Activated naive CD8-positive, alpha-beta T cell treated with anti-CD3 and anti-CD28 coated beads, Interleukin-2, amount 10 ng/mL, durations not matched to agents 7 days and 5 days (primary cell): ENCODE measurements around the gene AKR1C1. TPM values are rescaled to one million over a fixed set of nuclear protein-coding genes. Genes with fewer than 3 reads are reported as not detected.
"Not testable (repeated sequence)": the region's sequence is repeated elsewhere in the genome, so short reads cannot be mapped to it uniquely, and the experiment has no call there.

ENCODE experiments used
- ATAC-seq: fragments of 150-1000 bp; cut with Tn5 transposase; one replicate; pipeline ENCODE4 v1.10.0; 2021; ENCODE audit warnings: low read depth, moderate library complexity
- POLR2A ChIA-PET: fragments of 350-600 bp; sonication (Branson Sonifier 250); formaldehyde crosslinking; loops from one replicate; lab custom pipeline; 2021; ENCODE audit warnings: antibody characterized with exemption; lab: Charles Lee
- DNase-seq: peaks from one replicate; pipeline ENCODE4 v3.0.0; 2021
- H3K27ac Mint-ChIP-seq: one replicate; pipeline ENCODE4 v1.8.0; 2022; ENCODE audit warnings: mild to moderate bottlenecking, mixed read lengths
- H3K27me3 Mint-ChIP-seq: one replicate; pipeline ENCODE4 v1.8.0; 2022; ENCODE audit warnings: mild to moderate bottlenecking, moderate library complexity, mixed read lengths
- H3K36me3 Mint-ChIP-seq: one replicate; pipeline ENCODE4 v1.8.0; 2021; ENCODE audit warnings: mild to moderate bottlenecking, mixed read lengths
- H3K4me1 Mint-ChIP-seq: one replicate; pipeline ENCODE4 v1.8.0; 2021; ENCODE audit warnings: mixed read lengths
- H3K4me3 Mint-ChIP-seq: one replicate; pipeline ENCODE4 v1.8.0; 2022; ENCODE audit warnings: mild to moderate bottlenecking, moderate library complexity, mixed read lengths
- H3K9me3 Mint-ChIP-seq: one replicate; pipeline ENCODE4 v1.8.0; 2021; ENCODE audit warnings: mixed read lengths
- total RNA-seq, 2 experiments: library from RNA; stranded (reverse); gene quantifications; one replicate each; pipeline ENCODE4 v1.2.3, GENCODE V29; 2021

AKR1C1 gene
- total RNA-seq, 2 experiments from 2014 or later, result 1.0 to 1.1 TPM

DNA sequence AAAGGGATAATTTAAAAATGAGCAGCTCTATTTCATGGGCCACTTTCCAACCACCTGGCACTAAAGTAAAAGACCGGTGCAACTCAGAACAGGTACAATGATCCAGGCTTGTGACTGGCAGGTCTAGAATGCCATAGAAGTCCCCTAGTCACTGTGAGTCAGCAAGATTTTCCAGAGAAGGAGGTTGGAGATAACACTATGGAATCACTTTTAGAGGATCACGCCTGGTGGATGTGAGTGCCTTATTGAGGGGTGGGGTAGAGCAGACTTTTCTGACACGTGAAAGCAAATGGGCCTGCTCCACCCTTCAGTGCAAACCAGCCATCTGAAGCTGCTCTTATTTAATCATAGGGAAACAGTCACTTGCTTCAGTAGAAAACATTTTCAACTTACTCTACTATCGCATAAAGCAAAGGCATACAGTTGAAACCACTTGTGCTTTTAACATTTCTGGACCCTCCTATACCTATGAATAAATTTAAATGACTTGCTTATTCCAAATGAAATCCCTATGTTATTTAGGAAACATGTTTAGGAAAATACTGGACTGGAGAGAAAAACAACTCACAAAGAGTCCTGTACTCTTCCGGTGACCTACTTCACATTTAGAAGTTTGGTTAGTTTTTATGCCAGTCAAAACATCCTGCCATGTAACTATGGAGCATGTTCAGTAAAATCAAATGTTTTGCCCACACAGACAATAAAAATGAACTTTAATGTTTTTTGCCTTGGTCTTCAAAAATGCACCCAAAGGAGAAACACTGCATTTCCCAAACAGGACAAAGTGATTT, 21.5 kb upstream of the AKR1C1 start:
- Mint-ChIP-seq H3K9me3 (no peaks in the 10 kb centered on the region), H3K4me3 (no peak overlapping the region), H3K27ac (no peak overlapping the region), H3K4me1 (no peaks in the 10 kb centered on the region), H3K36me3 (no peaks in the 10 kb centered on the region), H3K27me3 (no peaks in the 10 kb centered on the region)
- DNase-seq (no peak), ATAC-seq (no peak)
- POLR2A ChIA-PET, result no interaction called here

DNA sequence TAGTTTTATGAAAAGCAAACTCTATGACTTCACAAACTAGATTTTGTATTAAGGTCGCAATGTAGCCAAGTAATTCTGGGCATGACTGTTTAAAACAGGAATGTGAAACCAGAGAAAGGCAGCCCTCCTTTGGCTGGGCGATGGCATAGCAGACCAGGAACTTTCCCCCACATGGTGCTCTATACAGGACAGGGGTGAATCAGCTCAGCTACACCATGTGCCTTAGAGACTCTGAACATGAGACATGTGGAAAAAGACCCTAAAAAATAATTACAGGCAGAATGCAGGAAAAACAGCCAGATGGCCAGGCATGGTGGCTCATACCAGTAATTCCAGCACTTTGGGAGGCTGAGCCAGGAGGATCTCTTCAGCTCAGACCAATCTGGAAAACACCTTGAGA, 20.3 kb upstream of the AKR1C1 start:
- H3K27ac Mint-ChIP-seq, H3K4me3 Mint-ChIP-seq, DNase-seq, H3K9me3 Mint-ChIP-seq, POLR2A ChIA-PET, H3K36me3 Mint-ChIP-seq, ATAC-seq, H3K4me1 Mint-ChIP-seq, H3K27me3 Mint-ChIP-seq: not testable (repeated sequence)

DNA sequence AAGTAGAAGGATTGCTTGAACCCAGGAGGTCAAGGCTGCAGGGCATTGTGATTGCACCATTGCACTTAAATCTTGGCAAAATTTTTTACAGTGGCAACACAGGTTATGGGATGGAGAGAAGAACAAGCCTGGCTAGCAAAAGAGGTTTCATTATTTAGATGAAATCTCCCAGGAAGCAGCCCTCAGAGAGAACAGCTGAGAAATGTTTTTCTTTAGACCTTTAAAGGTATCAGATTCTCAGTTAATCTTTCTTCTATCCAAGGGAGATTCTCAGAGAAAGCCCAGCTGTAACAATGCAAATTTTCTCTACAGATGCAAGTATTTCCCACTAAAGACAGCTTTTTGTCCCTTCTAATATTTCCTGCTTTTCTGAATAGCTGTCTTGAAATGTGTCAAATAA, 19.8 kb upstream of the AKR1C1 start:
- ATAC-seq, H3K4me1 Mint-ChIP-seq, DNase-seq, H3K9me3 Mint-ChIP-seq, H3K36me3 Mint-ChIP-seq, H3K27ac Mint-ChIP-seq, H3K4me3 Mint-ChIP-seq, H3K27me3 Mint-ChIP-seq, POLR2A ChIA-PET: not testable (repeated sequence)

DNA sequence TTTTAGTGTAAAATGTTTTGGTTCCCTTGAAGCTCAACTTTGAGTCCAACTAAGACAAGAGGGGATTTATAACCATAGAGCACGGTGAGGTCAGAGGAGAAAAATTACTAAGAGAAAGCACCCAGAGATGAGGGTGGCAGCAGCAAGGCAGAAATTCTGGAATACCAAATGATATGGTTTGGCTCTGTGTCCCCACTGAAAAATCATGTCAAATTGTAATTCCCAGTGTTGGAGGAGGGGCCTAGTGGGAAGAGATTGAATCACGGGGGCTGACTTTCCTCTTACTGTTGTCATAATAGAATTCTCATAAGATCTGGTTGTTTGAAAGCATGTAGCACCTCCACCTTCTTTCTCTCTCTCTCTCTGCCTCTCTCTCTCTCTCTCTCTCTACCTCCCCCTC, 19.4 kb upstream of the AKR1C1 start:
- no peaks in the 10 kb centered on the region for H3K27me3 Mint-ChIP-seq
- no peak overlapping the region for H3K27ac Mint-ChIP-seq
- no peak for ATAC-seq
- no peaks in the 10 kb centered on the region for H3K36me3 Mint-ChIP-seq
- no peaks in the 10 kb centered on the region for H3K9me3 Mint-ChIP-seq
- no peaks in the 10 kb centered on the region for H3K4me1 Mint-ChIP-seq
- H3K4me3 Mint-ChIP-seq, result no peak overlapping the region
- POLR2A ChIA-PET, result no interaction called here
- no peak for DNase-seq

DNA sequence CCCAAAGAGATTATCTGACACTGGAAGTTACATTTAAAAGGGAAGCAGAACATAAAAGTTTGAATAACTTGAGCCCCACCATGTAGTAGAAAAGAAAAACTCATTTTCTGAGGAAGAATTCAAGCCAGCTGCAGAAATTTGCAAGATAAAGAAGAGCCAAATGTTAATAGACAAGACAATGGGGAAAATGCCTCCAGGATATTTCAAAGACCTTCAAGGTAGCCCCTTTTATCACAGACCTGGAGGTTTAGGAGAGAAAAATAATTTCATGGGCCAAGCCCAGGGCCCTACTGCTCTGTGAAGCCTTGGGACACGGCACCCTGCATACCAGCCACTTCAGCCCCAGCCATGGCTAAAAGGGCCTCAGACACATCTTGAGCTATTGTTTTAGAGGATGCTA, 18.4 kb upstream of the AKR1C1 start:
- H3K4me3 Mint-ChIP-seq, result no peak overlapping the region
- no peak for DNase-seq
- no peaks in the 10 kb centered on the region for H3K4me1 Mint-ChIP-seq
- no peaks in the 10 kb centered on the region for H3K36me3 Mint-ChIP-seq
- no peak overlapping the region for H3K27ac Mint-ChIP-seq
- POLR2A ChIA-PET, result no interaction called here
- H3K9me3 Mint-ChIP-seq, result no peaks in the 10 kb centered on the region
- H3K27me3 Mint-ChIP-seq, result no peaks in the 10 kb centered on the region
- ATAC-seq, result no peak

DNA sequence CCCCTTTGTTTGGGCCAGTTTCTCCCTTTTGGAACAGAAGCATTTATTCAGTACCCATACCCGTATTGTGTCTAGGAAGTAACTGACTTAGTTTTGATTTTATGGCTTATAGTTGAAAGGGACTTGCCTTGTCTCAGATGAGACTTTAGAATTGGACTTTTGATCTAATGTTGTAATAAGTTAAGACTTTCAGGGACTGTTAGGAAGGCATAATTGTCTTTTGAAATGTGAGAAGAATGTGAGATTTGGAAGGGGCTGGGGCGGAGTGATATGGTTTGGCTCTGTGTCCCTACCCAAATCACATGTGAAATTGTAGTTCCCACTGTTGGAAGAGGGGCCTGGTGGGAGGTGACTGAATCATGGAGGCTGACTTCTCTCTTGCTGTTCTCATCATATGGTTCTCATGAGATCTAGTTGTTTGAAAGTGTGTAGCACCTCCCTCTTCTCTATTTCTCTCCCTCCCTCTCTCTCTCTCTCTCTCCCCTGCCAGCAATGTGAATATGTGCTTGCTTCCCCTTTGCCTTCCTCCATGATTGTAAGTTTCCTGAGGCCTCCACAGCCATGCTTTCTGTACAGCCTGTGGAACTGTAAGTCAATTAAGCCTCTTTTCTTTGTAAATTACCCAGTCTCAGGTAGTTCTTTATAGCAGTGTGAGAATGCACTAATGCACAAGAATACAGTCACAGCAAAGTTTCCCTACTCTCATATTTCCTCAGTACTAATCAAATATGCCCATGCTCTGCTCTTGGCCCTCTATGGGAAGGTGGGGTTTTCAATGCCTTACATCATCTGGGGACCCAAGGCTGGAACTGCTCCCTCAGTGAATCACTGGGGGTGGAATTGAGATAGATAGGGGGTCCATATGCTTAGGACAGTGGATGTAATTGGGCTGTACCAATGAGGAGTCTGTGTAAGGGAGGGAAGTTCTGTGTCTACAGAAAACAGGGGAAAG, 17.2 kb upstream of the AKR1C1 start:
- Mint-ChIP-seq H3K9me3 (no peaks in the 10 kb centered on the region), H3K27me3 (no peaks in the 10 kb centered on the region), H3K36me3 (no peaks in the 10 kb centered on the region), H3K4me3 (no peak overlapping the region), H3K4me1 (no peaks in the 10 kb centered on the region), H3K27ac (no peak overlapping the region)
- POLR2A ChIA-PET, result no interaction called here
- DNase-seq (no peak), ATAC-seq (no peak)

DNA sequence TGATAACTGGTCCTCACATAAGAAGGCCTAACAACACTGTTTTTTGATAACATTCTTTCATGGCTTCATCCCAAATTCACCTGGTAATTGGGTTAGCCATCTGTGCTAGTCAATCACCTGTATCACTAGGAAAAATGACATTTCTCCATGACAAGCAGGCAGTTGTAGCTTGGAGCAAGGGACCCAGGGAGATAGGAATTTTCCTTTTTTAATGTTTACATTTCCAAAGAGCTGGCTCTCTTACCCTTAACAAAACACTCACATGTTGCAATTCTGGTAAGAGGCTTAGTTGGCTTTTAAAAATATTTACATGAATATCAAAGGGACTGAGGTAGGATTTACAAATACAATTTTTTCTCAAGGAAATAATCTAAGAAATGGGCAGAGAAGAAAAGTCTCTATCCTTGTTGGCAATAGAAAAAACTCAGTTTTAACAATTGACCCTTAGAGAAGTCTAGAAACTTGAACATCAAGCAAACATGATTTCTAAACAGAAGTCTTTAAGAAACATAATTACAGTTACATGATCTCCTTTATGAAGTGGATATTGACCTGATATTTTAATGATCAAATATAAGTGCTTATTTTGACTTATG, 16.1 kb upstream of the AKR1C1 start:
- no peak for DNase-seq
- no peaks in the 10 kb centered on the region for H3K27me3 Mint-ChIP-seq
- POLR2A ChIA-PET, result no interaction called here
- no peak for ATAC-seq
- no peak overlapping the region for H3K27ac Mint-ChIP-seq
- H3K36me3 Mint-ChIP-seq, result no peaks in the 10 kb centered on the region
- H3K4me1 Mint-ChIP-seq, result no peaks in the 10 kb centered on the region
- H3K4me3 Mint-ChIP-seq, result no peak overlapping the region
- H3K9me3 Mint-ChIP-seq, result no peaks in the 10 kb centered on the region

DNA sequence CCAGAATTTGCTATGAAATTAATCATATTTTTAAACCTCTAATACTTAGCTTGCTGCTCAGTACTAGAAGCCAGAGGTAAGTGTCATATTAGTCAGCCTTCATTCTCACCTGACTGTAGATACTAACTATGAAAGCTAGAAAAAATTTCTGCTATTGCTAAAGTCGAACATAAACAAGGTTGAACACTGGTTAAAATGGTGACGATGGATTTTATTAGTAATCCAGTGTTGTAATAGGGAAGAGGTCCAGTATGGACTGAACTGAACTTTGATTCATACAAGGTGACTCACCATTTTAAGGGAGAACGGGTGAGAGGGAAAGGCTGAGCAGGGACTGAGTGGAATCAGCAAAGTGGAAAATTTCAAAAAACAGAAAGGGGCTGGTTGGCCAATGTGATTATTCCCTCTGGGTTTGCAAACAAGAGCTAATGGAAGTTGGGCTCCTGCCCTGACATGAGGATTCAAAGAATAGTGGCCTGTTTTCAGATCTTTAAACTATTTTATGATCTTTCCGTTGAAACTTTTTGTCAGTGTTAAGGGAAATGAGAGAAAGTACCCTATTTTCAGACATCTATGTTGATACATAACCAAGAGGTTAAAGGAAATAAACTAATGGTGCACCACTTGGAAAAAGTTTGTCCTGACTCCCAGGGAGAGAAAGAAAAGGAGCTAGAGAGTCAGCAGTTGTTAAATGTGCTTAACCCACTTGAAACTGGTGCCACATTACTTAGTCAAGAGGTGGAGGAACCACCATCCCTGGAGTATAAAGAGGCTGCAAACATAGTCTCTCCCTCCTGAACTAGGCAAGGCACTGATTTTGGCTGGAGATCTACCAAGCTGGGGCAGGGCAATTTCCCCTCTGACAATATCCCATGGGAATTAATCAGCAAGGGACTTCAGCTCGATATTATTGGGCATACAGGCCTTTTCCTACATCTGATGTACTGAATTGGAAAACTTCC, 15.3 kb upstream of the AKR1C1 start:
- ATAC-seq (no peak), DNase-seq (no peak)
- Mint-ChIP-seq H3K27me3 (no peaks in the 10 kb centered on the region), H3K4me1 (no peaks in the 10 kb centered on the region), H3K27ac (no peak overlapping the region), H3K4me3 (no peak overlapping the region), H3K9me3 (no peaks in the 10 kb centered on the region), H3K36me3 (no peaks in the 10 kb centered on the region)
- POLR2A ChIA-PET, result no interaction called here

DNA sequence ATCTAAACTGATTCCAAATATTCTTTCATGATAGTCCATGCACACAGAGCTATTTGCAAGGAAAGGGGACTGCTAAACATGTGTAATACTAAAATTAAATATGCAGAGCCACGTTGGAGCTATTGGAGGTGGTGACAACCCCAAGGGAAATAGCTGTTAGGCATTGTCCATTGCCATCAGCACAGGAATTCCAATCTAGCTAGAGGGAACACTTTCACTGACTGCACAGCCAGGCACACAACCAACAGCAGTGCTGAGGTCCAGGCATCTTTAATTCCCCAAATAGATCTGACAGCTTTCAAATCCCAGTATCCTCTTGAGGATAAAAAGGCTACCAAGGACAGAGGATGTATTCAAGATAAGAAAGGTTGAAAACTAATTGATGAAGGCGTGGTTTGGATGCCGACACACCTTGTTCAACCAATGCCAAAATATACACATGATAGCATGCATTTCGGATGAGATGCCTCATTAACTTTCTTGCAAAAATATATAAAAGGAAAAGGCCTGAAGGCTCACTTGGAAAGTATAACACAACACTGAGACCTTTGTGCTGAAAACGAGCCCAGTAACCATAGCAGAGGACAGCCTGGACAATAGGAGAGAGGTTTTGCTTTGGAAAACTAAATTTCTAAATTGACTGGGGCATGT, 11.6 kb upstream of the AKR1C1 start:
- POLR2A ChIA-PET, H3K4me1 Mint-ChIP-seq, H3K4me3 Mint-ChIP-seq, H3K36me3 Mint-ChIP-seq, H3K27ac Mint-ChIP-seq, DNase-seq, ATAC-seq, H3K9me3 Mint-ChIP-seq, H3K27me3 Mint-ChIP-seq: not testable (repeated sequence)

DNA sequence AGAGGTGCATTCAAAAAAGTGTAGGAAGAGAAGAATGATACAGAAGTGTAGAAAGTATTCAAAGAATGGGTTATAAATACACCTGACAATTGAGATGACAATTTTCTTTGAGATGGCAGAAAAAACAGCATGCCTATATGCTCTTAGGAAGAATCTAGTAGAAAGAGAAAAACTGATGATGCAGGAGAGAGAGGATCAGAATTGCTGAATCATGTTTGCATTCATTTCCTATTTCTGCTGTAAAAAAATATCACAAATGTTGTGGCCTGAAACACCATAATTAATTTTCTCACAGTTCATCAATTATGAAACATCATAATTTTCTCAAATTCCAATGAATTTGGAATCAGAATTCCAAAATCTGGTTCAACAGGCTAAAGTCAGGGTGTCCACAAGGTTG, 9.8 kb upstream of the AKR1C1 start:
- DNase-seq (no peak), ATAC-seq (no peak)
- H3K9me3 Mint-ChIP-seq, result no peaks in the 10 kb centered on the region
- H3K36me3 Mint-ChIP-seq, result no peaks in the 10 kb centered on the region
- POLR2A ChIA-PET, result no interaction called here
- H3K27me3 Mint-ChIP-seq, result no peaks in the 10 kb centered on the region
- no peaks in the 10 kb centered on the region for H3K4me1 Mint-ChIP-seq
- H3K4me3 Mint-ChIP-seq, result no peak overlapping the region
- H3K27ac Mint-ChIP-seq, result no peak overlapping the region

DNA sequence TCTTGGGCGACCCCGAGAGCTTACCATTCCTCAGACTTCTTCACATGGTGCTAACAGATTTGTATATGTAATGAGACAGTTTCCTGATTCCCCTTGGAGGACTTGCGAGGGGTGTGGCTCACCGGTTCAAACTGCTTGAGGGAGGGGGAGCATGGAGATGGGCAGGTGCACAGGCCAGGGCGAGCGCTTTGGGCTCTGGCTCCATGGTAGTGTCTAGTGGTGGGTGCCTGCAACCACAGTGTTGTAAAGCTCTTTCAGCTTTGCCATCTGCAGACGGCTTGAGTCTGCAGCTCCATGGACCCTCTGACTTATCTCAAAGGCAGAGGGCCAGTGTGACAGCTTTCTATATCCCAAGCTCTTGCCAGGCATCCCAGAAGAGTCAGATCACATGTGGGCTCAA, 7.1 kb upstream of the AKR1C1 start:
- ATAC-seq, POLR2A ChIA-PET, H3K4me3 Mint-ChIP-seq, H3K36me3 Mint-ChIP-seq, H3K4me1 Mint-ChIP-seq, H3K27ac Mint-ChIP-seq, H3K27me3 Mint-ChIP-seq, DNase-seq, H3K9me3 Mint-ChIP-seq: not testable (repeated sequence)

DNA sequence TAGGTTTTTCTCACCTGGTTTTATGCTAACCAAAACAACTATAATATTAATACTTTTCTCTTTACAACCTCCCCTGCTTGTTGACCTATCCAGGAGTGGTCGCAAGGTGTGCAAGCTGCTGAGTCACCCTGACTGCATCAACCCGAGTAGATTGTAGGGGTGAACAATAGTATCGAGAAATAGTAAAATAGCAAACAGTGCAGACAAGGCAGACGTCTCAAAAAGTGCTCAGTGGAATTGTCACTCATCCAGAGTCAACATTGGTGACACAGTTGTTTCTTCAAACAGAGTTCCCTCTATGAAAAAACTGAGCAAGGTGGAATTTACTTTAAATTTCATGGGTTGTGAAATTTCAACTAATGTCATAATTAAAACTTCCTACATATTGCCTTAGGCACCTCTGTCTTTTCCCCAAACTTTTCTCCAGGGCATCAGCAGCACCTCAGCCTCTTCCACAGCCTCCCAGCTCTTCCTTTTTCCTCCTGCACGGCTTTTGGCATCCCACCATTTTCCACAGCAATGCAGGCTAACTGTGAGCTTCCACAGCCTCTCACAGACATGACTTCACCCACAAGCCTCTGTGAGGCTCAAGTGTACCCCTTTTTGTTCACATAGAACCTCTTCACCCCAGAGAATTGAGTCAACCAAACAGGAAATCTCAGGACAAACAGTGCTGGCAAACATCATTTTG, 6.1 kb upstream of the AKR1C1 start:
- ATAC-seq, H3K4me1 Mint-ChIP-seq, H3K4me3 Mint-ChIP-seq, H3K36me3 Mint-ChIP-seq, DNase-seq, H3K27me3 Mint-ChIP-seq, POLR2A ChIA-PET, H3K9me3 Mint-ChIP-seq, H3K27ac Mint-ChIP-seq: not testable (repeated sequence)
